ENCODE measurements around the gene ARHGDIG. TPM values are rescaled to one million over a fixed set of nuclear protein-coding genes. Genes with fewer than 3 reads are reported as not detected.

Gene ARHGDIG
- total and polyA plus RNA-seq, 9 of the 15 experiments (the other 6 are each of a cell fraction or from before 2014, with no cell fraction given): 0.36 to 2.5 (median 0.64) TPM; not detected in 2

DNA sequence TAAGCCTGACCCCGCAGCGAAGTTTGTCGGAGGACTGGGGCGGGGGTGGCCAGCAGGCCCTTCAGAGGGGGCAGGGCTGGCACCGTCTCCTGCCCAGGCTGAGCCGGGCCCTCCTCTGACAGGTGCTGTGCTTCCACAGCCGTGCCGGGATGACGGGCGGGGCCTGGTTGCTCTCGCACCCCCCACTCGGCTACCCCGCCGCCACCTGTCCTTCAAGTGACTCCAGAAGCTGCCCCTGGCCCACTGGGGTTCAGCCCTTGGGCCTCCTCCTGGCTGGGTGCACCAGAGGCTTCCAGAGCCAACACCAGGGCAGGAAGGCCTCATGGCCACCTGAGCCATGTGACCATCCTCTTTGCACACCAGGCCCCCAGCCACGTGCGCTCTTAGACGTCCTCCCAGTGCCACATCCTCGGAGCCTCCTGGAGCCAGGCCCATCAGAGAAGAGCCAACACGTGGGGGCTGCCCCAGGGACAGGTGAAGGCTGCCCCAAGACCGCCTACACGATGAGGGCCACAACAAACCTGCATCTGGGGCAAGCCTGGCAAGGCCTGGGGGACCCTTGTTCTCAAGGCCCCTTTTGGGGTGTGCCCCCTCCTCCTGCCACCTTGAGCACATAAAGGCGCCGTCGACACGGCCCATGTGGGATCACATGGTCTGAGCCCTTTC, 9.8 kb downstream of the ARHGDIG start:
- intact Hi-C loops (cut with micrococcal nuclease): no loop called here
- Histone ChIP-seq H4K20me1 (replicated peaks; ENCODE audit: control insufficient read depth, insufficient read depth, low read length) (no peaks in the 10 kb centered on the region), H3K9me1 (ENCODE audit: control insufficient read depth, insufficient read depth, low read length) (no peaks in the 10 kb centered on the region), H3K79me2 (ENCODE audit: control insufficient read depth, insufficient read depth, low read length) (no peaks in the 10 kb centered on the region), H3K9ac (ENCODE audit: insufficient read depth in 1 of 2, low read depth in 2 of 2, low read length in 2 of 2) (peak overlapping the region in 1 of 2 experiments; percentile 13; a peak in 1 of 4 replicates), H3K36me3 (ENCODE audit: control insufficient read depth, insufficient read depth, low read length) (peaks cover 77% of the 10 kb centered on the region; the same call in 1 of the 3 replicates), H3K4me1 (replicated peaks in 1 of 2; ENCODE audit: control insufficient read depth in 2 of 2, insufficient read depth in 2 of 2, low read length in 2 of 2) (peaks cover 0 to 26% of the 10 kb centered on the region in 2 experiments; a peak in 2 of 5 replicates), H3K27me3 (ENCODE audit: control insufficient read depth in 2 of 2, insufficient read depth in 2 of 2, low read length in 2 of 2) (no peaks in the 10 kb centered on the region), H3K4me3 (no peak overlapping the region), H3K9me3 (replicated peaks; ENCODE audit: control insufficient read depth, insufficient read depth, low read depth, low read length) (no peaks in the 10 kb centered on the region), H3K27ac (ENCODE audit: extremely low read depth, low read depth, low read length) (no peak overlapping the region), H2AFZ (ENCODE audit: low read depth, low read length) (no peak overlapping the region), H3K4me2 (ENCODE audit: insufficient read depth, low read length) (no peak overlapping the region)
- BruUV-seq (replicated peaks): no TSS peak
- ATAC-seq: no peak
- CTCF ChIA-PET (ENCODE audit: low intra/inter-chr PET ratio): no interaction called here
- DNase-seq (ENCODE audit: extremely low read depth in 1 of 4, low spot score in 3 of 4): no peak
- TF ChIP-seq HEY1 (CRISPR knock-in tag; IDR thresholded peaks at IDR 0.05; ENCODE audit: borderline replicate concordance): no peak
- TF ChIP-seq CHCHD3 (CRISPR knock-in tag; IDR thresholded peaks at IDR 0.05): no peak
- TF ChIP-seq BRD4 (IDR thresholded peaks at IDR 0.05): no peak
- TF ChIP-seq SETDB1 (IDR thresholded peaks at IDR 0.05; ENCODE audit: low read length): no peak
- TF ChIP-seq SUPT5H (IDR thresholded peaks at IDR 0.05): no peak
- TF ChIP-seq SMARCB1 (IDR thresholded peaks at IDR 0.05; ENCODE audit: insufficient read length, low read depth): no peak
- no peak for TF ChIP-seq ZNF766 (CRISPR knock-in tag; conservative IDR thresholded peaks at IDR 0.05)
- TF ChIP-seq DNMT1 (IDR thresholded peaks at IDR 0.05): no peak
- no peak for TF ChIP-seq CC2D1A (IDR thresholded peaks at IDR 0.05)
- TF ChIP-seq CREM (IDR thresholded peaks at IDR 0.05; ENCODE audit: low read depth): no peak
- TF ChIP-seq ETV6 (IDR thresholded peaks at IDR 0.05; ENCODE audit: borderline replicate concordance in 1 of 2, low read depth in 2 of 2, low read length in 1 of 2): no peak
- no peak for TF ChIP-seq ETV6 (CRISPR knock-in tag; IDR thresholded peaks at IDR 0.05; ENCODE audit: borderline replicate concordance)
- no peak for TF ChIP-seq TRIM28 (IDR thresholded peaks at IDR 0.05)
- no peak for TF ChIP-seq ZNF584 (CRISPR knock-in tag; IDR thresholded peaks at IDR 0.05; ENCODE audit: low read depth)
- no peak for TF ChIP-seq KLF13 (tag; IDR thresholded peaks at IDR 0.05; ENCODE audit: borderline replicate concordance, low read depth)
- TF ChIP-seq RBM39 (optimal IDR thresholded peaks at IDR 0.05; ENCODE audit: low read depth, low read length): no peak
- no peak for TF ChIP-seq DIDO1 (tag; IDR thresholded peaks at IDR 0.05; ENCODE audit: low read depth)
- FAIRE-seq: no peak
- POLR2A ChIA-PET: no interaction called here
- WGBS (ENCODE audit: insufficient coverage, low coverage, missing lambda C conversion rate): 92% methylated on average over 18 of the region's 25 CpGs
- in situ Hi-C loops (cut with MboI): no loop called here
